HG02970 (cell line): ENCODE data around the gene GARNL3.
A peak's percentile ranks its signal among the peaks of the same experiment; 100 is the strongest.

Experiments
- ATAC-seq: cut with Tn5 transposase; IDR thresholded peaks from one replicate; pipeline ENCODE4 v1.9.1; 2021; ENCODE audit warnings: mild to moderate bottlenecking, moderate library complexity, moderate number of reproducible peaks; ENCODE audit not compliant: unreplicated experiment, low FRiP score

The GARNL3 gene

GRCh38 chr9:127422787-127423186 is 158.2 kb downstream of the GARNL3 start:
- no peak for ATAC-seq

- ATAC-seq: no peak
Observed at GRCh38 chr9:127423476-127423933, 158.9 kb downstream of the GARNL3 start.

- peak; percentile 86 for ATAC-seq
Observed at GRCh38 chr9:127423934-127424675, 159.5 kb downstream of the GARNL3 start, which contains the start of gene ZNF79. ZNF79 (plus strand) TSS chr9:127424382; CDS start chr9:127424788, 406 bp downstream.

- no peak for ATAC-seq
Observed at GRCh38 chr9:127424676-127424999, 160.1 kb downstream of the GARNL3 start.

- no peak for ATAC-seq
Observed at GRCh38 chr9:127426756-127427155, 162.2 kb downstream of the GARNL3 start.

- ATAC-seq: no peak
Observed at GRCh38 chr9:127428348-127428747, 163.8 kb downstream of the GARNL3 start.

- no peak for ATAC-seq
Observed at GRCh38 chr9:127430415-127430814, 165.8 kb downstream of the GARNL3 start.

GRCh38 chr9:127437497-127438264 is 173.1 kb downstream of the GARNL3 start:
- no peak for ATAC-seq

GRCh38 chr9:127438394-127438793 is 173.8 kb downstream of the GARNL3 start:
- no peak for ATAC-seq
